ENCODE results near the gene DNMBP.

GRCh38 chr10:100019787-100020141, 10.0 kb upstream of the DNMBP start:
- TF ChIP-seq CTCF (IDR thresholded peaks at IDR 0.05) (no peak), POLR2A (IDR thresholded peaks at IDR 0.05) (no peak), EP300 (IDR thresholded peaks at IDR 0.05) (no peak)

Data from tibial nerve (tissue), 4 donors.